NCI-H128 (cell line): Measurements from ENCODE around the gene CRIP2.

Experiments used
- DNase-seq: peaks from one replicate; lab custom pipeline; 2025; ENCODE audit not compliant: unreplicated experiment; lab: John Stamatoyannopoulos, UW

Gene CRIP2

DNA sequence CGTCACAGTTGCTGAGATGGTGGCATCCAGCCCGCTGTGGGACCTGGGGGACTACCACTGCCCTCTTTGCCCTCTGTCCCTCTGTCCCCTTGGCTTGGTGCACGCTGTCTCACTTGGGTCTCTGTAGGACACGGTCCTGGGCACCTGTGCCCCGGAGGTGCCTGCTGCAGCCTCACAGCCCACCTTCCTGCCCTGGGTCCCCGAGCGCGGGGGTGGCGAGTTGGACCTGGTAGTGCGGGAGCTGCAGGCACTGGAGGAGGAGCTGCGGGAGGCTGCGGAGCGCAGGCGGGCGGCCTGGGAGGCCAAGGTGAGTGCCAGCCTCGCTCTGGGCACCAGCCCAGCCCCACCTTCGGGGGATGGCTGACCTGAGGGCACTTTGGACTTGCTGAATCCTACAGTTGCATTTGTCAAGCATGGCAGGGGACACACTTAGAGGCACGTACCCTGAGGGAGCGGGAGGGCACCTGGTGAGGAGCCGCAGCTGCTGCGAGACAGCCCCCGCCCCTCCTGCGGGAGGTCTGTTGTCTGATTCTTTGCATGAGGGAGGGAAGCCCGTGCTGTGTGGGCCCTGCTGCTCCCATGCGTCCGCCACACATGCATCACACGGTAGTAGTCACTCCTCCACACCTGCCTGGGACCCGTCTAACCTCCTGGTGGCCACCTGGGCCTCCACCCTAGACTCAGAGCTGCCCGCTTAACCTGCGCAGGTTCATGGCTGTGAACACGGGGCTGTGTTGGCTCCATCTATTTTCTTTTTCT is 23.2 kb downstream of the CRIP2 start:
- no peak for DNase-seq

GRCh38 chr14:105498430-105499255 is 24.0 kb downstream of the CRIP2 start:
- DNase-seq, result no peak

- DNase-seq, result no peak
Measured at GRCh38 chr14:105499256-105500035, 24.8 kb downstream of the CRIP2 start.

DNA sequence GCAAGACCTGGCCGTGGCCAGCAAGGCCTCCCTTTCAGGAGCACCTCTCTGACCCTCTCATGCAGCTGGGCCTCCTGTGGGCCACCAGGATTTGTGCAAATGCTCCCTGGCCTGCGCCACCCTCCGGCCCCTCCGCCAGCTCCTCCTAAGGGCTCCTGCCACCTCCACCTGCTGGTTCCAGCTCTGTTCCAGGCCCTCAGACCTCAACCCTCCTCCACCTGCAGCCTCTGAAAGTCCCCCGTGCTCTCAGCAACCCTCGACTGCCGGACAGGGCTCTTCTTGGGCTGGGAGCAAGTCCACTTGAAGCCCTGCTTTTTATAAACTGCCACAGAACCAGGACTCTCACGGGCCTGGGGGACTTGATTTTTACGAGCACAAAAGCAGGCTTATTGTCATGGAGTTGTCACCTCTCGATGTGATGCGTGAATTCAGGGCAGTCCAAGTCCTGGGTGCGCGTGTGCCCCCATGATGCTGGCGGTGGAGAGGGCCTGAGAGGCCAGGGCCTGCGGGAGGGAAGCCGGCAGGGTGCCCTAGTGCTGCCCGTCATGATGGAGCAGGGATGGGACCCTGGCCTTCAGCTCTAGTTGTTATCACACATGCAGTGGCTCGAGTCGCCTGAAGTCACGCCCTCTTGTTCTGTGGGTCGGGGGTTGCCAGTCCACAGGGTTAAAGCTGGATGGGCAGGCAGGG is 25.6 kb downstream of the CRIP2 start:
- no peak for DNase-seq

GRCh38 chr14:105500726-105501101 is 26.1 kb downstream of the CRIP2 start:
- DNase-seq, result no peak

- no peak for DNase-seq
Measured at GRCh38 chr14:105501504-105502291, 27.1 kb downstream of the CRIP2 start.

GRCh38 chr14:105502446-105503295 is 28.1 kb downstream of the CRIP2 start:
- DNase-seq, result no peak

GRCh38 chr14:105503296-105503640 is 28.6 kb downstream of the CRIP2 start:
- no peak for DNase-seq

DNA sequence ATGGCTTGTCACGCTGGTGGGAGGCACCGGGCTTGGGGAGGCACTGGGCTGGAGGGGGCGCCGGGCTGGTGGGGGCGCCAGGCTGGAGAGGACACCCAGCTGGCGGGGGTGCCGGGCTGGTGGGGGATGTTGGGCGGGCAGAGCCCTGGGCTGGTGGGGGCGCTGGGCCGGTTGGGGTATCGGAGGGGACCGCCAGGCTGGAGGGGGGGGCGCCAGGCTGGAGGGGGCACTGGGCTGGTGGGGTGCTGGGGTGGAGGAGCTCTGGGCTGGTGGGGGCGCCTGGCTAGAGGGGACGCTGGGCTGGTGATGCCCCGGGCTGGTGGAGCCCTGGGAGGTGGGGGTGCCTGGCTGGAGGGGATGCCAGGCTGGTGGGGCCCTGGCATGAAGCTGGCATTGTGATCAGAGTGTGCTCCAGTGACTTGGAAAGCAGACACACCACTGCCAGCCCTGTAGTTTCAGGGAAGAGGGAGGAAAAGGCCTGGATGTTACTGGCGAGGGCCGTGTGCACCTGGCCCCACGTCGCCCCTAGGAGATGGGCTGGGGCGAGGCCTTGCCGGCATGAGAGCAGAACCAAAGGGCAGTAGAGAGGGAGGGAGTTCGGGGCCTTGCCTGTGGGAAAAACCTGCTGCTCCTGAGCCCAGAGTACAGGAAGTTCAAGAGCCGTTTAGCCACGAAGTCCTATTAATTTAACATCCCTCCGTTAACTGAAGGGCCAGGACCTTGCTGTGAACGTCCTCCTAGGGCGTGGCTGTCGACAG is 29.5 kb downstream of the CRIP2 start:
- no peak for DNase-seq

GRCh38 chr14:105505101-105505500 is 30.5 kb downstream of the CRIP2 start:
- DNase-seq, result no peak

DNA sequence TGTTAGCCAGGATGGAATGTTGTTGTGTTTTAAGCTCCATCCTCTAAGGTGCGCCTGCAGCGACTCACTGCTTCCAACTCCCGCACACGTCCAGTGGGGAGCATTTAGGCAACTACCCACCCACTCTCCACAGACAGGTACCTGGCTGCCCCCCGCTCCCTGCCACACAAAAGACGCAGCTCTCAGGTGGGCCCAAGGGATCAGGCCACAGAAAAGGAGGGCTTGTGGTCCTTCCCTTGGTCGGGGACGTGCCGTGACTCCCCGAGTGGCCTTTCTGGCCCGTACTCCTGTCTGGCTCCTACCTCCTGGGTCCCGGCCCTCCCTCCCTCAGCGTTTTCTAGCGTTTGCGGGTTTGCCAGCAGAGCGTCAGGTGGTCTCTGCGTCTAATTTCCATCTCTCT is 32.6 kb downstream of the CRIP2 start:
- no peak for DNase-seq

DNA sequence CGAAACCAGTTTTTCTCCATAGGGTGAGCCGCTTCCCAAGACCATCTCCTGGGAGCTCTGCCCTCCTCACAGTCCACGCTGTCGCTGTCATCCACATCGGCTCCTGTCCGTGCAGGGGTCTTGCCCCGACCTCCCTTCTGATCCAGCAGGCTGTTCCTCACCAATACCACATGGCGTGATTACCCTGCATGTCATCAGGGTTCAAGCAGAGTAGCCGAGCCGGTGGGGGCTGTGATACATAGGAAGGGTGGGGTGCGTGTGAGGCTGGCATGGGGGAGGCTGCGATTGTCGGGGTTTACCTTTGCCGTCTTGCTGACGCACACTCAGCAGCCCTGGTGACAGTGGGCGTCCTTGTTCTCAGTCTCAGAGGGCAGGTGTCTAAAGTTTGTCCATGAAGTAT is 33.4 kb downstream of the CRIP2 start:
- DNase-seq, result no peak

DNA sequence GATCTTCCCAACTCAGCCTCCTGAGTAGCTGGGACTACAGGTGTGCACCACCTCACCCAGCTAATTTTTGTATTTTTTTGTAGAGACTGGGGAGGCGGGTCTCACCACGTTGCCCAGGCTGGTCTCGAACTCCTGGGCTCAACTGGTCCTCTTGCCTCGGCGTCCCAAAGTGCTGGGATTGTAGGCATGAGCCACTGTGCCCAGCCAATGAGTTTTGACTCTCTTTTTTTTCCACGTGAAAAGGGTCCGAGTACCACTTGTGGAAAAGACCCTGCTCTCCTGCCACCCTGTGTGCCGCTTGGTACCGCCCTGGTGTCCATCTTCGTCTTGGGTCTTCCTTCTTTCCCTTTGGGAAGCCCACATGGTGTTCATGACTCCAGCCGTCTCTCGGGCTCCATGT is 34.0 kb downstream of the CRIP2 start:
- no peak for DNase-seq

DNA sequence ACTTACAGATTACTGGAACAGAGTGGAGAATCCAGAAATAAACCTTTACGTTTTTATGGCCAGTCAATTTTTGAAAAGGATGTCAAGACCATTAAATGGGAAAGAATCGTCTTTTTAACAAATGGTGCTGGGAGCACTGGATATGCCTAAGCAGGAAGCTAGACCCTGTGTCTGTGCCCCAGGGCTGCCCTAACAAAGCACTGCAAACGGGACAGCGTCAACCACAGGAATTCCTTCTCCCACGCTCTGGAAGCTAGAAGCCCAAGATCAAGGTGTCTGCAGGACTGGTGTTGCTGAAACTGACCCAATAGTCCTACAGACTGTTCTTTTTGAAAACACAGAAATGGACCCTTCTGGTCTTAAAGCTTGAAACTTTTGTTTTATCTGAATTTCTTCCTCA is 42.5 kb downstream of the CRIP2 start:
- DNase-seq, result no peak

DNA sequence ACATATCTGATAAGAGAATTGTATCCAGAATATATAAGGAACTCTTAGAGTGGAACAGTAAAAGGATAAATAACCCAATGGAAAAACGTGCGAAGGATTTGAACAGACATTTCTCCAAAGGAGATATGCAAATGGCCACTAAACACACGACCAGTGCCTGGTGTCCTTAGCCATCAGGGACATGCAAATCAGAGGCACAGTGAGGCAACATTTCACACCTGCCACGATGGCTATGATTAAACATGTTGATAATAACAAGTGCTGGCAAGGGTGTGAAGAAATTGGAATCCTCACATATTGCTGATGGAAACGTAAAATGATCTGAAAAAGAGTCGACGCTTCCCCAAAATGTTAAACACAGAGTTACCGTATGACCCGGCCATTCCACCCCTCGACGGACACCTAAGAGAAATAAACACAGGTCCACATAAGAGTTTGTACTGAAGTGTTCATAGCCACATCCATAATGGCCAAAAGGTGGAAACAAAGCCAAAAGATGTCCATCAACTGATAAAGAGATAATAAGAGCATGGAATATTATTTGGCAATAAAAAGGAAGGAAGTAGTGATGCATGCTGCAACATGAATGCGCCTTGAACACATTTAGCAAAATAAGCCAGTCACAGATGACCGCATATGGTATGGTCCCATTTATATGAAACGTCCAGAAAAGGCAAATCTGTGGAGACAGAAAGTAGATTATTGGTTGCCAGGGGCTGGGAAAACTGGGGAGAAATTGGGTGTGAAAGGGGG is 45.5 kb downstream of the CRIP2 start:
- DNase-seq, result no peak

- no peak for DNase-seq
Measured at GRCh38 chr14:105525326-105525725, 50.7 kb downstream of the CRIP2 start.

DNA sequence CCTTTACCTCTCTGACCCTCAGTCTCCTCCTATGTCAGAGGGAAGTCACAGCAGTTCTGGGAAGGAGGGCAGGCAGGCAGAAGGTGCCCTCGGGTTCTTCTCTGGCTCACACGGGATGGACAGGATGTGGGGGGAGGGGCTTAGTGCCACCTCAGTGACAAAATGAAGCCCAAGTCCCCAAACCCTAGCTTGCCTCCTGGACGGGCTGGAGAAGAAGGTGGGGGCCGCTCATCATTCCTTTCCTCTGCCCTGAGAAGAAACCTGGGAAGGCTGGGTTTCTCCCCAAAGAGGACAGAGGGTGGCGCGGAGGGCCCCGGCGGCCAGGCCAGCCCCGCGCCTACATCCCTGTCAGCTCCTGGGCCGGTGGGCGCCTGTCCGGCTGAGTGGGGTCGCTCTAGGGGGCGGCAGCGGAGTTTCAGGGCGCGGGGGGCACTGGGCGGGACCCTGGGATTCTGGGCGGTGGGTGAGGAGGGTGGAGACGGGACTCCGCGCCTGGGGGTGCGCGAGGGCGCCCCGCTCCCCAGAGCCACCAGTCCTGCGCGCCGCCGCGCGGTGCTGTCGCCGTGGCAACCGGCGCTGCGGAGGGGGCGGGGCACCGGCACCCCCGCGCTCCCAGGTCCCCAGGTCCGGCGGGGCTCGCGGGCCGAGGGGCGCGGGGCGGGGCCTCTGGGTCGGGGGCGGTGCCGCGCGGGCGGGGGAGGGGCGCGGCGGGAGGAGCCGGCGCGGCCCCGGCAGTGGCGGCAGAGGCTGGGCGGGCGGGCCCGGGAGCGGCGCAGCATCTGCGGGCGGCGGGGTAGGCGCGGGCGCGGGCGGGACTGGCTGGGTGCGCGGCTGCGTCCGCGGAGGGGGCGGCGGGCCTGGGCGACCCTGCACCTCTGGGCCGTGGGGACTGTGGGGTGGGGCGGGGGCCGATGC is 51.5 kb downstream of the CRIP2 start, which contains the start of gene TMEM121:
TMEM121 (plus strand) TSS at position 723 of the 915 bp plus-strand sequence. CDS start 2,252 bp downstream, outside the sequence.
- no peak for DNase-seq
